DND-41 (cell line): Measurements from ENCODE around the gene GRK6.

Source experiments
- ATAC-seq: fragments of 200-7000 bp; cut with Tn5 transposase; 3 replicates; pipeline ENCODE4 v1.9.1; 2021; ENCODE audit warnings: low read depth; ENCODE audit not compliant: insufficient read depth
- DNase-seq: peaks from one replicate; pipeline ENCODE4 v3.0.0-alpha.2; 2020
- H2AFZ ChIP-seq: 2 replicates; pipeline ENCODE4 v1.6.0; 2012; ENCODE audit warnings: low read depth, low read length
- H3K27ac ChIP-seq: 2 replicates; pipeline ENCODE4 v1.5.1; 2012; ENCODE audit warnings: low read length, inconsistent platforms
- H3K27me3 ChIP-seq: fragments of 200-600 bp; sonication (generic); 2 replicates; pipeline ENCODE4 v1.6.0; 2012; ENCODE audit warnings: low read length, mild to moderate bottlenecking, inconsistent platforms; ENCODE audit not compliant: insufficient read depth, poor library complexity
- H3K36me3 ChIP-seq: 2 replicates; pipeline ENCODE4 v1.5.1; 2012; ENCODE audit warnings: low read length, inconsistent platforms; ENCODE audit not compliant: insufficient read depth
- H3K4me1 ChIP-seq: 2 replicates; pipeline ENCODE4 v1.5.1; 2012; ENCODE audit warnings: mild to moderate bottlenecking, low read length; ENCODE audit not compliant: insufficient read depth
- H3K4me2 ChIP-seq: 2 replicates; pipeline ENCODE4 v1.6.0; 2012; ENCODE audit warnings: mild to moderate bottlenecking, moderate library complexity, low read length, inconsistent platforms; ENCODE audit not compliant: insufficient read depth
- H3K4me3 ChIP-seq, 2 experiments: fragments of 200-600 bp in 1 of 2; shearing (Covaris generic) in 1 of 2; 2 replicates each; pipeline ENCODE4 v1.5.1; 2012 to 2016; ENCODE audit warnings: inconsistent platforms in 2 of 2, low read length in 2 of 2, mild to moderate bottlenecking in 2 of 2, low read depth in 1 of 2, moderate library complexity in 1 of 2
- H3K79me2 ChIP-seq: 2 replicates; pipeline ENCODE4 v1.6.0; 2012; ENCODE audit warnings: low read length, inconsistent platforms; ENCODE audit not compliant: insufficient read depth
- H3K9ac ChIP-seq: 2 replicates; pipeline ENCODE4 v1.6.0; 2012; ENCODE audit warnings: low read depth, mild to moderate bottlenecking, inconsistent platforms, low read length, moderate library complexity
- H3K9me3 ChIP-seq: 2 replicates; pipeline ENCODE4 v1.5.1; 2012; ENCODE audit warnings: low read length, moderate library complexity, mild to moderate bottlenecking, inconsistent platforms; ENCODE audit not compliant: insufficient read depth, severe bottlenecking
- H4K20me1 ChIP-seq: 2 replicates; pipeline ENCODE4 v1.6.0; 2012; ENCODE audit warnings: low read length; ENCODE audit not compliant: insufficient read depth
- CTCF ChIP-seq: IDR thresholded peaks from 2 replicates; pipeline ENCODE4 v1.5.1; 2012; ENCODE audit warnings: borderline replicate concordance, low read length, moderate library complexity, mild to moderate bottlenecking; ENCODE audit not compliant: poor library complexity, severe bottlenecking; ENCODE audit errors: extremely low read depth
- EZH2 ChIP-seq: IDR thresholded peaks from 3 replicates; pipeline ENCODE4 v1.6.1; 2012; ENCODE audit warnings: borderline replicate concordance, low read depth, mild to moderate bottlenecking, moderate library complexity, low read length, inconsistent platforms; ENCODE audit not compliant: severe bottlenecking

The GRK6 gene

GRCh38 chr5:177402271-177403043 lies 24.0 kb upstream of the GRK6 start:
- H3K36me3 ChIP-seq = no peaks in the 10 kb centered on the region
- no peak overlapping the region for H3K27ac ChIP-seq
- peaks cover 19% of the 10 kb centered on the region for H3K4me1 ChIP-seq
- H3K9ac ChIP-seq = no peak overlapping the region
- H3K4me2 ChIP-seq = no peak overlapping the region
- H3K79me2 ChIP-seq = no peaks in the 10 kb centered on the region
- no peaks in the 10 kb centered on the region for H3K9me3 ChIP-seq
- TF ChIP-seq EZH2 = no peak
- no peak for TF ChIP-seq CTCF
- ATAC-seq (no peak), DNase-seq (no peak)
- H4K20me1 ChIP-seq = peaks cover 35% of the 10 kb centered on the region
- H2AFZ ChIP-seq = no peak overlapping the region
- peaks cover 54% of the 10 kb centered on the region for H3K27me3 ChIP-seq
- H3K4me3 ChIP-seq = no peak overlapping the region

GRCh38 chr5:177403102-177403791 lies 23.2 kb upstream of the GRK6 start:
- Histone ChIP-seq H3K9ac (peak overlapping the region; percentile 42; the same call in 1 of the 2 replicates), H3K4me2 (peak overlapping the region; percentile 81), H2AFZ (no peak overlapping the region), H3K4me1 (peaks cover 19% of the 10 kb centered on the region), H4K20me1 (peaks cover 33% of the 10 kb centered on the region), H3K9me3 (no peaks in the 10 kb centered on the region), H3K27me3 (peaks cover 54% of the 10 kb centered on the region), H3K79me2 (no peaks in the 10 kb centered on the region), H3K36me3 (no peaks in the 10 kb centered on the region), H3K4me3 (peak overlapping the region in 1 of 2 experiments; percentile 47; a peak in 1 of 4 replicates), H3K27ac (no peak overlapping the region)
- peak; percentile 15 for ATAC-seq
- no peak for TF ChIP-seq CTCF
- TF ChIP-seq EZH2 = peak; percentile 21
- DNase-seq = no peak

- Histone ChIP-seq H4K20me1 (peaks cover 32% of the 10 kb centered on the region), H3K27me3 (peaks cover 54% of the 10 kb centered on the region), H3K27ac (no peak overlapping the region), H3K79me2 (no peaks in the 10 kb centered on the region), H3K36me3 (no peaks in the 10 kb centered on the region), H3K4me2 (peak overlapping the region; percentile 81), H3K9ac (peak overlapping the region; percentile 42; the same call in 1 of the 2 replicates), H3K9me3 (no peaks in the 10 kb centered on the region), H3K4me1 (peaks cover 19% of the 10 kb centered on the region), H3K4me3 (peak overlapping the region in 1 of 2 experiments; percentile 47; a peak in 2 of 4 replicates), H2AFZ (peak overlapping the region; percentile 47; the same call in 1 of the 2 replicates)
- DNase-seq (peak; percentile 75), ATAC-seq (peak; percentile 85)
- TF ChIP-seq EZH2 (peak; percentile 94), CTCF (peak; percentile 69)
These were observed 22.5 kb upstream of the GRK6 start for GRCh38 chr5:177403792-177404640.
